Midbrain (tissue), 1 donor: ENCODE data around the gene COL9A3.

Source experiments
- DNase-seq: peaks from one replicate; lab custom pipeline; 2025; lab: John Stamatoyannopoulos, UW

The COL9A3 gene

DNA sequence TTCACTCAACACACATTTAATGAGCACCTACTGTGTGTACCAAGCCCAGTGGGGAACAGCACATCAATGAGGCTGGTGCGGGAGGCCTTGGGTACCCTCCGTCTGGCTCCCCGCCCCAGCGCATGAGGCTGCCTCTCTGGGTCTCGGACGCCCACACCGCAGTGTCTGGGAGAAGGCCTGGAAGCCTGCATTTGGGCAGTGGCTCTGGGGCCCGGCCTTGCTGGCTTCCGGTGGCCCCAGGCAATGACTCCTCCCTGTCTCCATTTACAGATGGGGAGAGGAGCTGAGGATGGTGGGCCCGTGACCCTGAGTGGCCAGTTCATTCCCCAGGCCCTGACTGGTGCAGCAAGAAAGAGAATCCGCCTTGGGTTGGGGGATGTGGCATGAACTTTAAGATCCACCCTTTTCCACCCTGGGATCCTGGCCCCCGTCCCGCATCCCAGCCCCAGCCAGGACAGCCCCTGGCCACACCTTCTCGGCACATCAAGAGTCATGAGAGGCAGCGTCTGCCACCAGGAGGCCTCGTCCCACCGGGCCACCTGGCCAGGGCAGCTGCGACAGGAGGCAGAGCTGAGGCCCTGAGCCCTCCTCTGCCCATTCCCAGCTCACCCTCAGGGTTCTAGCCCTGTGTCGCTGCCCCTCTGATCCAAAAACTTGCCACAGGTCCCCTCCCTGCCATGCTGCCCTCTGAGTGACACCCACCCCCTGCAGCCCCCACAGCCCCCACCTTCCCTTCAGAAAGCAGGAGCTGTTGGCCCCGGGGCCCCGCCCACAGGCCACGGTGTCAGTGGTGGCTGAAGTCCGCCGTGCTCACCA is 38.0 kb upstream of the COL9A3 start:
- no peak for DNase-seq

DNA sequence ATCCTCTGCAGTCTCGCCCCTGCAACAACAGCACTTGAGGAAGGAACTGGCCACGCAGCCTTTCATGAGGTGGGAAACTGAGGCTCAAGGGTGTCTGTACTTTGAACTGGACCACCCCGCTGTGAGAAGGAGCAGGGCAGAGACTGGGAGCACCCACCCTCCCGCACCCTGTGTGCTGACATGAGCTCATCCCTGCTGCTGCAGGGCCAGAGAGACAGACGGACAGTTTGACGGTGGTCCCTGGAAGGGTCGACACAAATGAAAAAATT is 37.5 kb upstream of the COL9A3 start:
- DNase-seq, result no peak

DNA sequence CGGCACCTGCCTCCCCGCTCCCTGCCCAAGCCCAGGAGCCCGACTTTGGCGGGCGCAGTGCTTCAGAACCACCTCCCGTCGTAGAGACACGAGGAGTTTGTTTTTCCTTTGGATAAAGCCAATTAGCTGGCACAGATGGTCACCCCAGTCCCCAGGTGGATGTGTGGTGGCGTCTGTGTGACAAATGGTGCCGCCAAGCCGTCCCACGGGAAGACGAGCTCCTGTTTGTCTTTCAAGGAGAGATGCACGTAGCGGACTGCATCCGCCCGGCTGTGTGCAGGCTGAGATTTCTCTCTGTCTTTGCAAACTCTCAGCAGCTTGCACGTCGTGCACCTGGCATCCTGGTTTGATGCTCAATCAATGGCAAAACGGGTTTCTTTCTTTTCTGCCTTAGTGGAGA is 36.6 kb upstream of the COL9A3 start:
- DNase-seq, result no peak

DNA sequence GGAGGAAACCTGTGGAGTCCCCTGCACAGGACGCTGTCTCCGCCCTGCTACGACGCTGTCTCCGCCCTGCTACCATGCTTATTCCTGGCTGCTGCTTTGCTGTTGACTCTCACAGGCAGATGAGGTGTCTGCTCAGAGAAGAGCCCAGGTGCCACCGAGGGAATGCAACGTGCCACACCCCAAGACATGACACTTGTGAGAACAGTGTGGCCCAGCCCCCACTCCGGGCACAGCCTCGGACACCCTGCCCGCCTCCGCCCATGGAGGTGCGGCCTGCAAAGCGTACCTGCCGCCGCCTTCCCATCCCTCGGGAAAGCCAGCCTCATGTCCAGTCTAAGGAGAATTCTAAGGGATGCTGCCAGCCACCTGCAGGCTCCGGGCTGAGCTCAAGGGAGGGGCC is 36.2 kb upstream of the COL9A3 start:
- no peak for DNase-seq

DNA sequence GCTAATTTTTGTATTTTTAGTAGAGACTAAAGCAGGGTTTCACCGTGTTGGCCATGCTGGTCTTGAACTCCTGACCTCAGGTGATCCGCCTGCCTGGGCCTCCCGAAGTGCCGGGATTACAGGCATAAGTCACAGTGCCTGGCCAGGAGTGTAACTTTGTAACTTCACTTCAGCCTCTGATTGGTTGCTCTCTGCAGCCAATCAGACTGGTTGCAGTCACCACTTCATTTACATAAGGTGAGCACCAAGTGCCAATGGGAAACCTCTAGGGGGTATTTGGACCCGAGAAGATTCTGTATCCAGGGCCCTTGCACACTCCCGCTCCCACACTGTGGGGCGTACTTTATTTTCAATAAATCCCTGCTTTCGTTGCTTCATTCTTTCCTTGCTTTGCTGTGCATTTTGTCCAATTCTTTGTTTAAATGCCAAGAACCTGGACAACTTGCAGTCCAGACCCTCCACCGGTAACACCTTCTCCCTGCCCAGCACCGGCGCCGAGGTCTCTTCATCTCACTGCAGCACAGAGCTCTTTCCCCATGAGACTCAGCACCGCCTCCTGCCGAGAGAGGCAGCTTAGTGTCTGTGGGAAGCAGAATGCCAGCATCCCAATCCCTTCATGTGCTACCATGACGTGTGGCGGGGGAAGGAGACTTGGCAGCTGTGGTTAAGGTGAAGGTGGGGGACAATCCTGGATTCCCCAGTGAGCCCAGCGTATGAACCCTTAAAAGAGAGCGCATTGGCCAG is 34.5 kb upstream of the COL9A3 start:
- DNase-seq, result no peak

DNA sequence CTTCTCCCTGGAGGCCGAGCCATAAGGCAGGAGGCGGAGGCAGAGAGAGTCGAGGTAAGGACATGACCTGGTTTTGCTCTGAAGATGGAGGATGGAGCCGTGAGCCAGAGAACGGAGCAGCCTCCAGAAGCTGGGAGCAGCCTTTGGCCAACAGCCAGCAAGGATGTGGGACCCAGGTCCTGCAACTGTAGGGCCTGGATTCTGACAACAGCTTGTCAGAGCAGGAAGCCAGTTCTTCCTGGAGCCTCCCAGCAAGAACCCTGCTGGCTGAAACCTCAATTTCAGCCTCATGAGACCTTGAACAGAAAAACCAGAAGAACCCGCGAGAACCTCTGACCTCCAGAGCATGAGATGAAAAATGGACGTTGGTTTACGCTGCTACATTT is 34.0 kb upstream of the COL9A3 start:
- no peak for DNase-seq

DNA sequence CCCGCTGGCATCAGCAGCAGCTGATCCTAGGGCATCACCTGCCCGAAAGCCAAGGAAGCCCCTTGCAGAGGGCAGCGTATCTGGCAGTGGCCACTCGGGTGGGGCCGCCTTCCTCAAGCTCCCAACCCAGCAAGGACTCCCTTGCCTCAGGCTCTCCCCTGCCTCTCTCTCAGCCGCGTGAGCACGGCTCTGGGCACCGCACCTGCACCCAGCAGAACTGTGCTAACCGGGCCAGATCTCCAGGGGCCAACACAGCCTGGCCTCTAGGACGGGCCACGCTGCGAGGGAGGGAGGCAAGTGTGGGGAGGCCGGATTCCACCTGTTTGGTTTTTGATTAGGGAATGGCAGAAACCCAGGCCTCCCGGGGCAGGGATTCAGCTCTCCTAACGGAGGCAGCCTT is 32.4 kb upstream of the COL9A3 start:
- no peak for DNase-seq

DNA sequence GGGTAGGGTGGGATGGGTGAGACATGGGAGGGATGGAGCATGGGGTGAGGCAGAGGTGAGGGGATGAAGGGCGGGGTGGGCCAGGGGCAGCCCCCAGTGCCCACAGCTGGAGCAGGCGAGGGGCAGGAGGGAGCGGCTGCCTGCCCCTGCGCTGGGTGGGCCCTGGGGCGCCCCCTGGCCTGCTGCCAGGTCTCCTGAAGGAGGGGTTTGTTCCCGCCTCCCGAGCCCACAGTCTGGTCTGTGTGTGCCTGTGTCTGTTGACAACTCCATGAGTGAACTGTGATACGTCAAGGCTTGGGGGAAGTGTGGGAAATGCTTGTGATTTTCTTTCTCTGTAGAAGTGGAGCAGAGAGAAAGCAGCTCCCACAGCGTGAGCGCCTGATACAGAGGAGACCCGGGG is 31.5 kb upstream of the COL9A3 start:
- DNase-seq, result no peak

DNA sequence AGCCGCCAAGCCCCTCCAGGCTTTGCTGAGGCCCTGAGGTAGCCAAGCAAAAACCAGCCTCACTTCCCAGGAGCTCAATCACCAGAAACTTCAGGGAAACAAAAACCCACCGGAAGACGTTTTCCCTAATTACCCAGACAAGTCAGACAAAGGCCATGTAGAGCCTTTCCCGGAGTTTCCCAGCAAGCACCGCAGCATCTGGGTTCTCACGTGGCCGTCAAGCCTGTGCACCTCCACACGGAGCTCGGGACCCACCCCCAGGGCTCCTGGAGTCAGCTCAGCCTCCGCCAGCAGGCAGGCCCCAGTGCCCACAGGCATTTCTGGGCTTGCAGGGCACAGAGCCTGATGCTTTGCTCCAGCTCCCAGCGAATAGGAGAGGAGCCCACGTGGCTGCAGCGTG is 30.7 kb upstream of the COL9A3 start:
- no peak for DNase-seq

DNA sequence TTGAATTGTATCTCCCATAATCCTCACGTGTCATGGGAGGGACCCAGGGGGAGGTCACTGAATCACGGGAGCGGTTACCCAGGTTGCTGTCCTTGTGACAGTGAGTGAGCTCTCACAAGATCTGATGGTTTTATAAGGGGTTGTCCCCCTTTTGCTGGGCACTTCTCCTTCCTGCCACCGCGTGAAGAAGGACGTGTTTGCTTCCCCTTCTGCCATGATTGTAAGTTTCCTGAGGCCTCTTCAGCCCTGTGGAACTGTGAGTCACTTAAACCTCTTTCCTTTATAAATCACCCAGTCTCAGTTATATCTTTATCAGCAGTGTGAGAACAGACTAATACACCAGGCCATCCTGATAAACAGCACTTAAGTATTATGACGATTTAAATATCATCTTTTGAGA is 29.5 kb upstream of the COL9A3 start:
- no peak for DNase-seq

DNA sequence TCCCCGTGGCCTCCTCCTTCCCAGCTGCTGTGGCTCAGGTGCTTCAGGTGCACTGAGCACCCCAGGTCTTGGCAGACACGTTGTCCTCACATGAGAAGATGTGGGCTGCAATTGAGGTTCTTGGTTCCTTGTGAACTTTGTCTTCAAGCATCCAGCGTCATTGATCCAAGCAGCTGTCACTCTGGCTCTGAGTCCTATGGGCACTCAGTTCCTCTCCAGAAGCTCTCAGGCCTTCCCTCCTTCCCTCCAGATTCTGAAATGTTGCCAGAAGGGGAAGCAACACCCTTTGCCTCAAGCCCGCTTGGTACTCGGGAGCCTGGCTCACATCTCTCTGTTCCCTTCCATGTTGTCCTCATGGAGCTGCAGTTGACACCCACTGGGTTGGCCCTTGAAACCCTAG is 29.0 kb upstream of the COL9A3 start:
- no peak for DNase-seq

DNA sequence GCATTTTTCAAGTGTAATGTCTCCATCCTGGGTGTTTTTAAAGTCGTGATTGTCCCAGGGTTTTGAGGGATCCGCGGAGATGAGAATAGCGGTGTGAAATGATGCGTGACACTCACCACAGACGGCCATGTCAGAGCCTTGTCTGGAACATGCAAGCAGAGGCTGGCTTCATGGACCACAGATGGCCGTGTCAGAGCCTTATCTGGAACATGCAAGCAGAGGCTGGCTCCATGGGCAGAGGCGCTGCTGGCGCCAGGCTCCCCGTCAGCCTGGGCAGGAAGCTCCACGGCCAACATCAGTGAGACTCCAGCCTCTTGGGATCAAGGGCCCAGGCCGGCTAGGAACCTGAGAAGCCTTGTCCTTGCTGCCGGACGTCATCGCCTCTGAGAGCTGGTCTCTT is 28.2 kb upstream of the COL9A3 start:
- no peak for DNase-seq

DNA sequence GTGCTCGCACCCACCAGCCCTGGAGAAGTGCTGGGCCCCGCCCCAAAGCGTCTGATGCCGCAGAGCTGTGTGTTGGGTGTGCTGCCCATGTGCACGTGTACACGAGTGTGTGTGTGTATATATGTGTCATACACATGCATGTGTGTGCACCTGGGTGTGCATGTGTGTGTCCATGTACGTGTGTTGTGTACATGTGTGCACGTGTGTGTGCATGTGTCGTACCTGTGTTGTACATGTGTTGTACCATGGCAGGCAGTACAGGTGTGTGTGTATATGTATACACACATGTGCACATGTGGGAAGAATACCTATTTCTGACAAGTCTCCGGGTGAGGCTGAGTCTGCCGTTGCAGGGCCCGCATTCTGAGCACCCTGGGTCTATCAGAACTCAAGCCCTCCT is 26.8 kb upstream of the COL9A3 start:
- DNase-seq, result no peak

DNA sequence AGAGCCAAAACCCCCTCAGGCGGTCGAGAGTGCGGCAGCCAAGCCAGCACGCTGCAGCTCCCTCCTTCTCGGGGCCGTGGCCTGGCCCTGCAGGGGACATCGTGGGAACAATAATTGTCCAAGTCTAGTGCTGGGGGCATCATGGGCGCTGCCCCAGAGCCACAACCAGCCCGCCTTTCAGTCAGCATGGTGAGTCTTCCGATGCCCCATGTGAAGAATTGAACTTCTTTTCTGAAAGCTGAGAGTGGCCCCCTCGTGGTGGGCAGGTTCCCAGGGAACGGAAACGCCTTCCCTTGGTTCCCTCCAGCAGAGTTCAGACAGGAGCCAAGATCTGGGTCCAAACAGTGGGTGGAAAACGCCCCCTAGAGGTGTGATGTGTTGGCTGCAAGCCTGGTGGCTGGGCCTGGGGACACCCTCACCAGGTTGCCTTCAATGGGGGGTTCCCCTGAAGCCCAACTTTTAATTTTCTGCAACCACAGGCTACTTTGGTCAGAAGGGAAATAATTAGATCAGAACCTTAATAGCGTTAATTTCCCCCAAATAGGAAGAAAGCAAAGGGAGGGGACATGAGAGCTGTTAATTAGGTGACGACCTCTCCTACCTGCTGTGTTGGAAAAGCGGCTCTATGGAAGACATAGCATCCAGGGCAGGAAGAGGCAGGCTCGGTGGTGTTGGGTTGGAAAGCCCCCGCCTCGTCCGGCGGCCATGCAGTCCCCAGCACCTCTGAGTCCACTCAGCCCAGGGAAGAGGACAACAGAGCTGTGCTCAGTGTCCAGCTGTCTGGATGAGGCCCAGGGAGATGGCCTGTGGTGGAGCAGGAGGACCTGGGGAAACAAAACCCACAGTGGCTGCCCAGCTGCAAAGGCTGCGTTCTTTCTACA is 25.3 kb upstream of the COL9A3 start:
- peak; percentile 92 for DNase-seq

DNA sequence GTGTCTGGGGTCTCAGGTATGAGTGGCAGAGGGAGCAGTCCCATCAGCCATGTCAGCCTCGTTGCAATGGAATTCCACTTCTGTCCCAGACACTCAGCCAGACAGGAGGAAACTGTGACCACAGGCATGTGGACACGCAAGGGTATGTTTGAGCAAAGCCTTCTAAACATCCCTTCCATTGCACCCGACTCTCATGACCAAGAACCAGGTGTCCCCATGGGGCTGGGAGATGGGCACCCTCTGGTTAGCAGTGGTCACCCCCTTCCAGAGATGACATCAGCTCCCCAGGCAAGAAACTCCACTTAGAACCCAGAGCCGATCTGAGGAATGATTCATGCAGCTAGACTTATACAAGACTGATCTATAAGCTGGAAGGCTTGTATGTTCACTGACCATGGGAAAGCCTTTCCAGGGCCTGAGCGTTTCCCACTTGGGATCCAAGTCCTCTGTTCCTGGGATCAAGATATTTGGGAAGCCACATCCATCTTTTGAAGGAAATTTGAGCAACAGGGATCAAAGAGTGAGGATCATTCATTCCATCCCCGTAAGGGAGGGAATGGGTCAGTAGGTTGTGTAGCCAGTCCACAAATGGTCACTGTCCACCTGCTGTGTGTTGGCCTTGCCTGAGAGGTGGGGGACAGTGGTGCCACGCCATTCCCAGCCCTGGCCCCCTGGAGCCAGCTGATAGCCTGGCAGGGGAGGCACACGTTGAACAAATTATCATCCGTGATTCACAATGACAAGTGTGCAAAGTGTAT is 24.5 kb upstream of the COL9A3 start:
- DNase-seq, result no peak

DNA sequence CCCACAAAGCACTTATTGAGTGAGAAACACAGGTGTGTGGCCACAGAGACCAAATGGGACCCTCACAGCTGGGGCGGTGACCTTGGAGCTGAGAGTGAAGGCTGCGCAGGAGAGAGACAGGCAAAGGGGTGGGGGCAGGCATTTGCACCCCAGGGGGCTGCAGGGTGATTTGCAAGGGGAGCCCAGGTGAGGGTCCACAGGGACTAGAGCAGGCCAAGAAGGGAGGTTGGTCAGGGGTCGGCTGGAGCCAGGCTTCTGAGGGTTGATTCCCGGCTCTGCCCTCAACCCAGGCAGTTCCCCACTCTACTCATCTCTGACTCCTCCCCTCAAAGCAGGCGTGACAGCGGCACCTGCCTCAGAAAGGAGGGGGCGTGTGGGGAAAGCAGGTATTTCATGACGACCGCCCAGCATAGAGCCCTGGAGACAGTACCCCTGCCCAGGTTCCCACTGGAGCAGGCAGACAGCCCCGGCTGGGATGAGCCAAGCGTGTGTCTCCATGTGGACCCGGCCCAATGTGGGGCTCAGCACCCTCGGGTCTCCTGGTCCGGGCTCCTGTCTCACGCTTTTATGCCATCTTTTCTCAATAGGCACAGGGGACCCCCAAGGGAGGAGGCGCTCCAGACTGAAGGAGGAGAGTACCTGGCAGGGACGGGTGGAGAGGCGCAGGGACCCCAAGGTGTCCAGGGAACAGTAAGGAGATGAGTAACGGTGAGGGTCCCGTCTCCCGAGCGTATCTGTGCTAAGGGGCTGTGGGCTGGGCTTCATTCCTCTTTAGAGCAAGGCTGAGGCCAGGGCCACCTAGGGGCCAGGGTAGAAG is 23.7 kb upstream of the COL9A3 start:
- no peak for DNase-seq

DNA sequence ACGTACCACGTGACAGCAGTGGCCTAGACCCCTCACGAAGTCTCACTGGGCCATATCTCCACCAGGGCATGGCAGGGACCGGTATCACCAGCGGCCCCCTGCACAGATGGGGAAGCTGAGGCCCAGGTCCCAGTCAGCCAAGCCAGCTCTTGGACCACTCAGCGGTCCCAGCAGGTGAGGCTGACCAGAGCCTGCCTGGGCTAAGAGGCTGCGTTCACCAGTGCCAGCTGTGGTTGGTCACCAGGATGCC is 23.2 kb upstream of the COL9A3 start:
- no peak for DNase-seq

DNA sequence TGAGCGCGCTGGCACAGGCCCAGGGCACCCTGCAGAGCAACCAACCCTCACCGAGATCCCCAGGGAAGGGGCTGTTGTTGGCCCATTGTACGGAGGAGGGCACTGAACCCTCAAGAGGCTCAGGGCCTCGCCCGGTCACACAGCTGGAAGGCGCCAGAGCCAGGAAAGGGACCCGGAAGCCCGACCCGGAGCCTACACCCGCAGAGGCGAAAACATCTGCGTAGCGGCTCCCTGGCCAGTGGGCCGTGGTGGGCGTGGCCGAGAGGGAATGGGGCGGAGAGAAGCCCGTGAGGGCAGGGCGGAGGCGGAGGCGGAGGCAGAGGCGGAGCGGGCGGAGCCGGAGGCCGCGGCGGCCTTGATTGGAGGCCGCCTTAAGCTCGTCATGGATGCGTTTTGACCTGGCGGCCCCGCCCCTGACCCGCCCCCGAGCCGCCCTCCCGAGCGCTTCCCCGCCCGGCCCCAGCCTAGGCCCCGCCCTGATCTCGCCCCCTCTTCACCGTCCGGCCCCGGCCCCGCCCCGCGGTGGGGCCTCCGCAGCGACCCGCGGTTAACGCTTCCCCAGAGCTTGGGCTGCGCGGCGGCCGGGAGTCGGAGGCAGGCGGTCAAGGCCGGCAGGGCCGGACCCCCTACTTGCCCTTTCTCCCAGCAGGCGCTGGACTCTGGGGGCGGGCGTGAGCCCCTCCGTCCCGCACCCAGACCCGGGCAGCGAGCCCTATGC is 22.7 kb upstream of the COL9A3 start:
- peak; percentile 96 for DNase-seq

DNA sequence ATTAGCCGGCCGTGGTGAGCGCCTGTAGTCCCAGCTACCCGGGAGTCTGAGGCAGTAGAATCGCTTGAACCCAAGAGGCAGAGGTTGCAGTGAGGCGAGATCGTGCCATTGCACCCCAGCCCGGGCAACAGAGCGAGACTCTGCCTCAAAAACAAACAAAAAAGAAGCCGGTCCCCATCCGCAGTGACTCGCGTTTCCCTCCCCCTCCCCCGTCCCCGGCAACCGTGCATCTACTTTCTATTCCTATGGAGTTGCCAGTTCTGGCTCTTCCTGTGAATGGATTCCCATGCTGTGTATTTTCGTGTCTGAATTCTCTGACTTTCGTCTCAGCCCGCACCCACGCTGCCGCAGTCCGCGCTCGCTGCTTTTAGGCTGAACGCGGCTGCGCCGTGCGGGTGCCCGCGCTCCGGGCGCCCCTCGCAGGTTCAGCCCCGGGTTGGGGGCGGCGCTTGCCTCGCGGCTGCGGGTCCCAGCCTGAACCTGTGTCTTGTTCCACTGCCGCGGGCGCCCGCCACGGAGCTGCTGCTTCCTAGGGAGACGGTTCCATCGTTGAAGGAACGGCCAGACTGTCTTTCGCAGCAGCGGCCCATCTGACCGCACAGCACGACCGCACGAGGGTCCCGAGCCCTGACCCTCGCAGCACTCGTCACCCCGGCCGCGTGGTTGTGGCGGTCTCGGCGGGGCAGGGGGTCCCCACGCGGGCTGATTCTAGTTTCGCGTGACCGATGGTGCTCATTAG is 21.7 kb upstream of the COL9A3 start:
- peak; percentile 25 for DNase-seq
